Esophagus muscularis mucosa (tissue), 4 donors: ENCODE measurements around the gene GET3. TPM values are rescaled to one million over a fixed set of nuclear protein-coding genes. Genes with fewer than 3 reads are reported as not detected.
A peak's percentile ranks its signal among the peaks of the same experiment; 100 is the strongest.

Source experiments
- DNase-seq: peaks from one replicate; pipeline ENCODE4 v3.0.0-alpha.2; 2017; ENCODE audit errors: extremely low spot score
- H3K27ac ChIP-seq, 4 donors: fragments of 200-600 bp; sonication (generic); replicated peaks in 1 of 4; 1 replicate in 3 of 4; 2 replicates in 1 of 4; pipeline ENCODE4 v1.5.1; 2016 to 2019; ENCODE audit warnings: mild to moderate bottlenecking in 1 of 4
- H3K27me3 ChIP-seq, 4 donors: fragments of 200-600 bp; sonication (generic); one replicate each; pipeline versions ENCODE4 v1.5.1 to v1.6.0; 2016 to 2019
- H3K36me3 ChIP-seq, 4 donors: fragments of 200-600 bp; sonication (generic); one replicate each; pipeline ENCODE4 v1.5.1; 2016 to 2019
- H3K4me1 ChIP-seq, 4 donors: fragments of 200-600 bp; sonication (generic); one replicate each; pipeline ENCODE4 v1.5.1; 2016 to 2019
- H3K4me3 ChIP-seq, 4 donors: fragments of 200-600 bp; sonication (generic); 1 replicate in 2 of 4; 2 replicates in 2 of 4; pipeline ENCODE4 v1.5.1; 2016 to 2019; ENCODE audit warnings: mild to moderate bottlenecking in 4 of 4, moderate library complexity in 1 of 4
- H3K9me3 ChIP-seq, 4 donors: fragments of 200-600 bp; sonication (generic); 1 replicate in 3 of 4; 2 replicates in 1 of 4; pipeline ENCODE4 v1.5.1; 2016 to 2019
- CTCF ChIP-seq, 3 experiments: fragments of 200-600 bp in 2 of 3; fragments of 450-650 bp in 1 of 3; sonication (generic) in 2 of 3; IDR thresholded peaks; one replicate each; pipeline ENCODE4 v1.5.1; 2017 to 2019; ENCODE audit warnings: antibody characterized with exemption in 3 of 3, mild to moderate bottlenecking in 2 of 3, moderate library complexity in 1 of 3
- EP300 ChIP-seq: sonication (generic); formaldehyde crosslinking; IDR thresholded peaks from one replicate; pipeline ENCODE4 v1.6.1; 2017; ENCODE audit warnings: antibody characterized with exemption
- POLR2A ChIP-seq: fragments of 450-650 bp; IDR thresholded peaks from one replicate; pipeline ENCODE4 v1.6.1; 2017; ENCODE audit warnings: antibody characterized with exemption, moderate library complexity, mild to moderate bottlenecking, low read depth
- POLR2AphosphoS5 ChIP-seq, 2 donors: sonication (generic); formaldehyde crosslinking; IDR thresholded peaks; one replicate each; pipeline ENCODE4 v1.6.1; 2017; ENCODE audit warnings: antibody characterized with exemption in 2 of 2
- WGBS: methylation state at CpG from one replicate; pipeline ENCODE4 v1.1.5; 2018; 5-methylcytosine and 5-hydroxymethylcytosine counted together
- intact Hi-C: fragments of 100-400 bp; cut with DNase I; formaldehyde crosslinking; loops from one replicate; pipeline ENCODE4 v1.15.1; 2023
- total RNA-seq, 4 donors: library from RNA; depleted of rRNA; stranded (reverse); fragments of >200 nt; gene quantifications; one replicate each; pipeline versions ENCODE4 v1.1.0 to v1.2.1, GENCODE V29; 2016

Gene GET3
- total RNA-seq, 4 donors from 2014 or later: 46.9 to 63.5 (median 51.3) TPM

GRCh38 chr19:12779162-12779993 is 42.1 kb downstream of the GET3 start:
- Histone ChIP-seq H3K36me3 (peaks cover 0 to 1% (median 0%) of the 10 kb centered on the region in 4 donors), H3K27ac (peak overlapping the region; percentile 94 to 96 (median 95)), H3K9me3 (no peaks in the 10 kb centered on the region), H3K4me3 (peak overlapping the region; percentile 61 to 77 (median 68)), H3K4me1 (peaks cover 56 to 80% (median 68%) of the 10 kb centered on the region in 4 donors), H3K27me3 (no peaks in the 10 kb centered on the region)
- TF ChIP-seq POLR2AphosphoS5 (IDR thresholded peaks at IDR 0.05) (peak; percentile 33 to 62), POLR2A (no peak), EP300 (no peak)
- intact Hi-C loops: no loop called here
- no peak for DNase-seq
- WGBS: 58% methylated on average over 6 of the region's 15 CpGs

- DNase-seq: no peak
- no peaks in the 10 kb centered on the region for H3K36me3 ChIP-seq
- intact Hi-C loops: no loop called here
- peak overlapping the region; percentile 55 to 64 (median 63) for H3K4me3 ChIP-seq
- peak overlapping the region; percentile 97 to 99 (median 99) for H3K27ac ChIP-seq
- 0% methylated on average over 2 of the region's 12 CpGs for WGBS
- peaks cover 58 to 89% (median 76%) of the 10 kb centered on the region in 4 donors for H3K4me1 ChIP-seq
- TF ChIP-seq CTCF (IDR thresholded peaks at IDR 0.05) (no peak), EP300 (no peak), POLR2A (no peak), POLR2AphosphoS5 (IDR thresholded peaks at IDR 0.05) (no peak)
- no peaks in the 10 kb centered on the region for H3K9me3 ChIP-seq
- H3K27me3 ChIP-seq: no peaks in the 10 kb centered on the region
These were observed 44.8 kb downstream of the GET3 start for GRCh38 chr19:12782174-12782423.

- Histone ChIP-seq H3K4me3 (peak overlapping the region; percentile 55 to 64 (median 63)), H3K4me1 (peaks cover 57 to 89% (median 76%) of the 10 kb centered on the region in 4 donors), H3K27me3 (no peaks in the 10 kb centered on the region), H3K9me3 (no peaks in the 10 kb centered on the region), H3K36me3 (no peaks in the 10 kb centered on the region), H3K27ac (peak overlapping the region; percentile 97 to 99 (median 99))
- DNase-seq: no peak
- under 1% methylated on average over 22 of the region's 88 CpGs for WGBS
- intact Hi-C loops: no loop called here
- TF ChIP-seq POLR2AphosphoS5 (IDR thresholded peaks at IDR 0.05): peak; percentile 94 to 95
- TF ChIP-seq POLR2A: no peak
- TF ChIP-seq CTCF (IDR thresholded peaks at IDR 0.05): no peak
- peak; percentile 99 for TF ChIP-seq EP300
These were observed 45.4 kb downstream of the GET3 start for GRCh38 chr19:12782424-12783290.

- no peak for TF ChIP-seq POLR2A
- TF ChIP-seq CTCF (IDR thresholded peaks at IDR 0.05): no peak
- TF ChIP-seq POLR2AphosphoS5 (IDR thresholded peaks at IDR 0.05): peak in 1 of 2 donors; percentile 7
- no peak for TF ChIP-seq EP300
- intact Hi-C loops: no loop called here
- Histone ChIP-seq H3K36me3 (no peaks in the 10 kb centered on the region), H3K4me1 (peaks cover 63 to 89% (median 79%) of the 10 kb centered on the region in 4 donors), H3K9me3 (no peaks in the 10 kb centered on the region), H3K27me3 (no peaks in the 10 kb centered on the region), H3K4me3 (peak overlapping the region; percentile 55 to 64 (median 63)), H3K27ac (peak overlapping the region; percentile 97 to 99 (median 99))
- no peak for DNase-seq
- WGBS: 27% methylated on average over 2 of the region's 16 CpGs
These were observed 46.1 kb downstream of the GET3 start for GRCh38 chr19:12783291-12783848.
